Purkinje cell (primary cell): Measurements from ENCODE around the gene CDC25B. TPM values are rescaled to one million over a fixed set of nuclear protein-coding genes. Genes with fewer than 3 reads are reported as not detected.

Experiments used
- polyA plus RNA-seq: library from polyadenylated mRNA; unstranded; fragments of >200 nt; fragmentation: Nextera tagmentation; gene quantifications from 2 replicates; pipeline ENCODE4 v1.2.1, GENCODE V29; 2014

Gene CDC25B
- 3.3 and 3.7 TPM in 2 replicates for polyA plus RNA-seq

DNA sequence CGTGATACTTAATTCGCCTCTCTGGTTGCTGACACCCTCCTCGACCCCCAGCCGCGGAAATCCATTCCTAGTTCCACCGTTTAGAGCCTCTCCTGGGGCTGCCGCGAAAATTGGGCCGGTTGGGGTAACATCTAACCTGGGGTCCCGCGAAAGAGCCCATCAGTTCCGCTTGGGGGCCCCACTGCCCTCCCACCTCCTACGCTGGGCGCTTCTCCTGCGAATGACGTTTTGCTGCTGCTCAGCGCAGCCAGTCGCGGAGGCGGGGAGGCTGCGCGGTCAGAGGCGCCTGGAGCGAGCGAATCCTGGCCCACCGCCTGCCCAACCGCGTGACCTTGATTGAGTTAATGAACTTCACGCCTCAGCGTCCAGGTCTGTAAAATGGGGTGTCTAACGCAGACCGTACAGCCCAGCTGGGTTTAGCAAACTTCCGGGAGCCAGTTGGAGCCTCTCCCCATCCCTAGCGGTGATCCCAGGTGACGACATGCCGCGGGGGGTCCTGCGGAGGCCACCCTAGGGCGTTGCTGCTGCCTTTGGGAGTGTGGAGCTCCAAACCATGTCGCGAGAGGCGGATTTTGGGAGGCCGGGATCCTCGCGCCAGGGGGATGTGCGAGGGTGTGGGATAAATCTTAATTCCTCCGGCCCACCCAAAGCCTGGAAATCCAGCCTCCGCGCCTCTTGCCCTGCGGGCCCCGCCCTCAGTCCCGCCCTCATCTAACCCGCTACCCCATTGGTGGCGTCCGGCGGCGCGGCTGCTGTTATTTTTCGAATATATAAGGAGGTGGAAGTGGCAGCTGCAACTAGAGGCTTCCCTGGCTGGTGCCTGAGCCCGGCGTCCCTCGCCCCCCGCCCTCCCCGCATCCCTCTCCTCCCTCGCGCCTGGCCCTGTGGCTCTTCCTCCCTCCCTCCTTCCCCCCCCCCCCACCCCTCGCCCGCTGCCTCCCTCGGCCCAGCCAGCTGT lies at the start of gene CDC25B:
CDC25B (plus strand) TSS at position 800 of the 958 bp plus-strand sequence. CDS start 222 bp downstream, outside the sequence.

DNA sequence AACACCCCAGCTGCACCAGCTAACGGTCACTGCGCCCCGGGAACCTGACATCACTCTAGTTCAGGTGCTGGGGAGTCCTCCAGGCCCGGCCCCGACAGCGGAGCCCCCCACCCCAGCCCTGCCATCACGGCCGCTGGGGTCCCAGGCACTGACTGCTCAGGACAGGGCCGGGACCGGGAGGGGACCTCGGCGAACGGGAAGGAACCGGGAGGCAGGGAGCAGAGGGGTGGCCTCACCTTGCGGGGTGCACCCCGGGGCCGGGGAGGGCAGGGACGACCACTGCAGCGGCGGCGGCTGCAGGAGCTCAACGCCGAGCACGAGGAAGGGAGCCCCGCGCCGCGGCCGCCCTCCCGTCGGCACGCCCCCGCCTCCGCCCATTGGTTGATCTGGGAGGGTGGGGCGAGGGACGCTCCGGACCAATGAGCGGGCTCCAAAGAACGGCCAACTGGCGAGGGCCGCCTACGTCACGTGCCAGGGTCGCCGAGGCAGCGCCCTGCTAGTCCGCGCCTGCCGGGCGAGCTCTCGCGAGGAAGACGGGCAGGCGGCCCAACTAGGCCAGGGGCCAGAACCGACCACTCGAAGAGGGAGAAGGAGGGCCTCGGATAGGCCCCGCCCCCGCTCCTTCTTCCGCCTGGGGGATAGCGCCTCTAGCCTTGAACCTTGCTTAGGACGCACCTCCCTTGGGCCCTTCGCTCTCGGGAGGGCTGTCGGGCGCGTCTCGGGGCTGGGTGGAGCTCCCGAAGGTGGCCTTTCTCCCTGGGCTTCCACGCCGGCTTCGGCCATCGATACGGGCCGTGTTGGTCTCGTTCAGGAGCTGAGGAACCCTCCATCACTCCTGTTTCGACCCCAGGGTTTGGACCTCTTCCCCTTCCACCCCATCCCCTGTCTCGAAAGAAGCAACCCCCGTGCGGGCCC lies 28.4 kb upstream of the CDC25B start, which contains the start of gene ADISSP:
ADISSP (minus strand) TSS at position 327 of the 915 bp plus-strand sequence. CDS start 7,653 bp downstream, outside the sequence.

DNA sequence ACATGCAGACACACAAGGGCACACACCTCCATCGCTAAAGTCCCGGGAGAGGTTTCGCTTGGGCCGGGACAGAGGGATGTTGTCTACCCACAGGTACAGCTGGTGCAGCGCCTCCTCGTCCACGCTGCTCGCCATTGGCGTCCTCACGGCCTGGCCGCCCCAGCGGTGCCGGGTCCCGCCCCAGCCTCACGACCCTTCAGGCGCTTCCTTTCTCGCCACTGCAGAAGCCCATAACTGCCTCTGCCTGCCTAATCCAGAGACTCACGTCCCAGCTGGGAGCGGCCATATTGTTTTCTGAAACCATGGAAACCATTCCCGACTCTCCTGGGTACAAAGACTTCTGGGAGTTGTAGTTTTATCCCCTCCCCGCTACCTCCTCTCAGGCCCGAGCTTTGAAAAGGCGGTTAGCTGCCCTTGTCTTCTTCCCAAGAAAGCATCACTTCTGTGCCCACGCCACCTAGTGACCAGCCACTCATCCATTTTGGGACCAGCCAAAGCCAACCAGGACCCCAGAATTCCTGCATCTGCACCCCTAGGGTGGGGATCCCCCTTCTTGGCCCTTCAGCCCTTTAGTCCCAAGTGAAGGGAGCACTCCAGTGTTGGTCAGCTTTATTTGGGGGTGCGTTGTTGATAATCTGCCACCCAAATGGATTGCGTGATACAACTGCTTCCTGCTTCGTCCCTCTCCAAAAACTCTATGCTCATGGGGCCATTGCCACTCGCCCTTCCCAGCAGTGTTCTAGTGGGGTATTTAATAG lies 14.8 kb upstream of the CDC25B start, which contains the start of gene SPEF1:
SPEF1 (minus strand) TSS at position 296 of the 758 bp plus-strand sequence; CDS start at position 135, 161 bp downstream.

DNA sequence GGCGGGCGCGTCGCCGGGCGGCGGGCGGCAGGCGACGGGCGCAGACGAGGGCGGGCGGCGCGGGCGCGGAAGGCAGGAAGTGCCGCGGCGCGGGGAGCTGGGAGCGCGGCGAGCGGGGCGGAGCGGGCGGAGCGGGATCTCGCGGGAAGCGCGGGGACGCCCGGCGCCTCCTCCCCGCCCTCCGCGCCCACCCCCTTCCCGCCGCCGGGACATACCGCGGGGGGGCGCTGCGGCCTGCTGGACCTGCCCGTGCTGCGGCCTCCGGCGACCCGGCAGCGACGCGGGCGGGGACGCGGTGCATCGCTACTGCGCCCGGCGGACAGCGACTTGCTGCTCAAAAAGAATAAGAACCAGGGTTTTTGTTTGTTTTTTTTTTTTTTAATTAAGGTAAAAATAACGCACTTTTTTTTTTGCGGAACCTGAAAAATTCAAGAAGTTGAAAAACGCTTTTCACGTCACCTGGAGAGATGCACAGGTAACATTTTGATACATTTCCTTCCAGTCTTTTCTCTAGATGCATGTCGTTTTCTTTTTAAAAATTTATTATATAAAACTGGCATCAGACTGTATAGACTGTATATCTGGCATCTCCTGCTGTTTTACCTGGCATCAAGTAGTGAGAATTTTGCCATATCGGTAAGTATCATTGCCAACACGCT lies 9.3 kb upstream of the CDC25B start, which contains the start of gene CENPB:
CENPB (minus strand) TSS at position 76 of the 659 bp plus-strand sequence. CDS start 257 bp downstream, outside the sequence.

DNA sequence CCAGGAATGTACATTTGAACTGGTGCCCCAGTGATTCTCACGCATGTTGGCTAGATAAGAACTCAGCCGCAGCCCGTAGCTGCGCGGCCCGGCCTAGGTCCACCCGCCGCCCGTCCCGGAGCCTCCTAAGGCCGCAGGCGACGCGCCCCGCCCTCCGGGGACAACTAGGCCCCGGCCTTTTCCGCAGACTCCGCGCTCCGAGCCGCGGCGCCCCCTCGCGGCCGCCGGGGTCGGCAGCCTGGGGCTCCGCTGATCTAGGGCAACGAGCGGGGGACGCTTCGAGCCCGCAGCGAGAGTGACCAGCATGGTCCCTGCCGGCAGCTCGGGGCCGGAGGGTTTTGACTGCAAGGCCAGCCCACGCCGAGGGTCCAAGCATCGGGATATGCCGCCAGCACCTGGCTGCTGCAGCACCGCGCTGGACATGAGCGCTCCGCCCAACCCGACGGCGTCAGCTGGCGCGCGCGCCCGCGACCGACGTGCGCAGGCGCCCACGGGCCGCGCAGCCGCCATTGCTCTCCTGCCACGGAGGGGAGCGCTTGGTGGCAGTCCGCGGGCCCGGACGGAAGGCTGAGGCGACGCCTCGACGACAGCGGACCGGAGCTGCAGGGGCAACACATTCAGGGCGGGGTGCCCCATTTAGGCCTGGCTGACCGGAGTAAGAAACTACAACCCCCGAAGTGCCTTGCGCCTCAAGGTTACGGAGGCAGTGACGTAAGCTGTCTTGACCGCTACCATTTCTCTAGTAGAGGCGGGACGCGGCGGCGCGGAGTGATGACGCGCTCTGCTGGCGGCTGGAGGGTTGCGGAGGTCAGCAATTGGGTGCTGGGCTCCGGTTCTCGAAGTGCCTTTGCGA lies 24.2 kb downstream of the CDC25B start, which contains the start of gene AP5S1:
AP5S1 (plus strand) TSS at position 500 of the 853 bp plus-strand sequence. CDS start 1,571 bp downstream, outside the sequence.

DNA sequence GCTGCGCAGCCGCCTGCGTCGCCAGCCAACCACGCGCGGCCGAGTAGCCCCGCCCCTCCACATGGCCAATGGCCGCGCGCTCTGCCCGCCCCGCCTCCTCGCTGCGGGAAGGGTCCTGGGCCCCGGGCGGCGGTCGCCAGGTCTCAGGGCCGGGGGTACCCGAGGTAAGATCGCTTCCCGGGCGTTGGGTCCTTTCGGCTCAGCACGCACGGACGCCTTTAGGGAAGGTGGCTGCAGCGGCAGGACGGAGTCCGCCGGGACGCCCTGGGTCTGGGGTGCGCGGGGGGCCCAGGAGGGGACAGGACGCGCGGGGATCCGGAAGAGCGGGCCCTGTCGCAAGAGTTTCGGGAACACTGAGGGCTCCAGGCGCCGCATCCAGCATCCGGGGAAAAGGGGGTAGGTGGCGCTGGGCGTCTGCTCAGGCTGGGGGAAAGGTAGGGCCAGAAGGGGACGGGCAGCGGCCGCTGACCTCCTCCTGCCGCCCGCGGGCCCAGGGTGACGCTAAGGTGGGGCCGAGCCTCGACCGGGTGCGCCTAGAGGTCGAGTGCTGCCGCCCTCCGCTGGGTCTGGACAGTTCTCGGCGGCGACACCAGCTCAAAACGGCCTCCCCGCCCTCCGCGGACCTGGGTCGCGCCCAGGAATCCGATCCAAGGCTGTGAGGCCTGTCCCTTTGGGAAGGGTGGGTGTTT lies 50.8 kb downstream of the CDC25B start, which contains the start of gene MAVS:
MAVS (plus strand) TSS at position 95 of the 689 bp plus-strand sequence. CDS start 7,791 bp downstream, outside the sequence.

Other genes with a start within 250 kb of the CDC25B start
- gene GFRA4, start 132.9 kb upstream of the CDC25B start, polyA plus RNA-seq, result not detected in 2 replicates
- 1.1 TPM in 1 of 2 replicates, not detected in the other for gene ADAM33, start 114.3 kb upstream of the CDC25B start, polyA plus RNA-seq
- gene SIGLEC1, start 83.7 kb upstream of the CDC25B start, polyA plus RNA-seq, result not detected in 2 replicates
- 0.35 TPM in 1 of 2 replicates, not detected in the other for gene HSPA12B, start 63.6 kb upstream of the CDC25B start, polyA plus RNA-seq
- gene ADISSP, start 28.6 kb upstream of the CDC25B start, polyA plus RNA-seq, result 18.4 and 20.6 TPM in 2 replicates
- gene SPEF1, start 14.9 kb upstream of the CDC25B start, polyA plus RNA-seq, result 0.20 TPM in 1 of 2 replicates, not detected in the other
- 0.35 and 1.9 TPM in 2 replicates for gene CENPB, start 9.6 kb upstream of the CDC25B start, polyA plus RNA-seq
- 3.6 and 9.7 TPM in 2 replicates for gene AP5S1, start 24.2 kb downstream of the CDC25B start, polyA plus RNA-seq
- gene MAVS, start 50.5 kb downstream of the CDC25B start, polyA plus RNA-seq, result 0.88 and 1.1 TPM in 2 replicates
- gene PANK2, start 93.1 kb downstream of the CDC25B start, polyA plus RNA-seq, result 25.8 and 49.7 TPM in 2 replicates
- gene RNF24, start 219.2 kb downstream of the CDC25B start, polyA plus RNA-seq, result 5.0 and 5.7 TPM in 2 replicates